ENCODE measurements around the gene CSPG4.
A peak's percentile ranks its signal among the peaks of the same experiment; 100 is the strongest.
"Not testable (repeated sequence)": the region's sequence is repeated elsewhere in the genome, so short reads cannot be mapped to it uniquely, and the experiment has no call there.

The CSPG4 gene

DNA sequence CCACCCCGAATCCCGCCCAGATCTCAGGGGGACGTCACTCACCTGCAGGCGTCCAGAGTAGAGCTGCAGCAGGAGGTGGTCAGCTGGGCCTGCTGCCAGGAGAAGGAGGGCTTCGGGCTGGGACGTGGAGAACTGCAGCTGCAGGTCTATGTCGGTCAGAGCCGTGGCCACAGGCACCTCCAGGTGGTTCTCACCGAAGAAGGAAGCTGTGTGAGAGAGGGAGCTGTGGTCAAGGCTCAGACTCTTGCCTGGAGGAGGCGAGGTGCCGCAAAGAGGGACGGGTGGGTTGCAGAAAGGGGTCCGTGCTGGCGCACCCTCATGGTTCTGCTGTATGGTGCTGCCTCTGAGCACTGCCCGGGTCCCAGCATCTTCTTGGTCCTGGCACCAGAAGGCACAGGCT is 19.6 kb downstream of the CSPG4 start:
- not testable (repeated sequence) for DNase-seq (ENCODE audit: low read depth in 2 of 2, low spot score in 1 of 2)

DNA sequence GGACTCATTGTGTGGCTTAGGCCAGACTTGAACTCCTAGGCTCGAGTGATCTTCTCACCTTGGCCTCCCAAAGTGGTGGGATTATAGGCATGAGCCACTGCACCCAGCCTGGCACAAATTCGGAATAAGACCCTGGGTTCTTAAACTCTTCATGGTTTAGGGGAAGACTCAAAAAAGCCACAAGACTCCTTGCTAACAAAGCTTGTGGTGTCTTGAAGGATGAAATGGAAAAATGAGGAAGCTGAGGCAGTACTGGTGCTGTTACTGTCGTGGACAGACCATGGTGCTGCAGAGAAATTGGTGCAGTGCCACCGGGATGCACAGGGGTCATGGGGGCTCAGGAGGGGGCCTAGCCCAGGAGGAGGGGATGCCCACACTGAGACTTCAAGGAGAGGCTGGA is 20.3 kb downstream of the CSPG4 start:
- not testable (repeated sequence) for DNase-seq (ENCODE audit: low read depth in 2 of 2, low spot score in 1 of 2)

DNA sequence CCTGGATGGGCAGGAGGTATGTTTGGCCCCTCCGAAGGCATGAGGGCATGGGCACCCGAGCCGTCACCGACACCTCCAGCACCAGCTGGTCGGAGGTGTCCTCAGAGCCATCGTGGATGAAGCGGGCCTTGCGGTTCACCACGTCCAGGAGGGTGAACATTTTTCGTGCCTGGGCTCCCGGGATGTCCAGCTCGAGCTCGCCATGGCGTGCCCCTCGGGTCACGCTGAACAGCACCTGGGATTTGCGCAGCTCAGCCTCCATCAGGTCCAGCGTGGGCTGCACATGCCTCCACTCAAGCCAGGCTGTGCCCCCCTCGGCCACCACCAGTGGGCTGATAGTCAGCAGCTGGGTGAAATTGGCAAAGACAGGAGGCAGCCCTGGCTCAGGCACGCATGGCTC is 23.2 kb downstream of the CSPG4 start:
- not testable (repeated sequence) for DNase-seq (ENCODE audit: low read depth in 2 of 2, low spot score in 1 of 2)

DNA sequence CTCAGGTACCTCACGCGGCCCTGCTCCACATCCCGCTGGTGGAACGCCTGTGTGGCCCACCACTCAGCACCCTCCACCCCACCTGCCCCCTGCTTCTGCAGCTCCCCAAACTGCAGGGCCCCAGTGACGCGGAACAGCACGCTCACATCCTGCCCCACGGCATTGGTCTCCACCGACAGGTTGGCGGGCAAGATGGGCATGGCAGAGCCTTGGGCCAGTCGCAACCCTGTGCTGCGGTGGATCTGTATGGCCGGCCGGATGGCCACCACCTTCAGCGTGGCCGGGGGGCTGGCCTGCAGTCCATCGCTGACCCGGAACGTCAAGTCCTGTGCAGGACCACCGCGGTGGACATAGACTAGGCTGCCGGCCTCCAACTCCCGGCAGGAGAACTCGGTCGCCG is 23.8 kb downstream of the CSPG4 start:
- no peak for DNase-seq (ENCODE audit: low read depth in 2 of 2, low spot score in 1 of 2)

DNA sequence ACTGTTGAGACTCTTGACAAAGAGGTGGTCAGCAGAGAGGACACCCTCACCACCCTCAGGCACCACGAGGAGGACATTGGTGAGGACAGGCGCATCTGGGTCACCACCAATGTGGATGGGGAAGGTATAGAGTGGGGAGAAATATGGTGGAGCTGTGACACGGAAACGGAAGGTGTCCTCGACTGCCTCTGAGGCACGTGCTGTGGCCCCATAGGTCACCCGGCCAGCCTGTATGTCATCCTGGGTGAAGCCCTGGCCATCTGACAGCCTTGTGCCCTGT is 24.4 kb downstream of the CSPG4 start:
- DNase-seq (ENCODE audit: low read depth in 2 of 2, low spot score in 1 of 2), result no peak

DNA sequence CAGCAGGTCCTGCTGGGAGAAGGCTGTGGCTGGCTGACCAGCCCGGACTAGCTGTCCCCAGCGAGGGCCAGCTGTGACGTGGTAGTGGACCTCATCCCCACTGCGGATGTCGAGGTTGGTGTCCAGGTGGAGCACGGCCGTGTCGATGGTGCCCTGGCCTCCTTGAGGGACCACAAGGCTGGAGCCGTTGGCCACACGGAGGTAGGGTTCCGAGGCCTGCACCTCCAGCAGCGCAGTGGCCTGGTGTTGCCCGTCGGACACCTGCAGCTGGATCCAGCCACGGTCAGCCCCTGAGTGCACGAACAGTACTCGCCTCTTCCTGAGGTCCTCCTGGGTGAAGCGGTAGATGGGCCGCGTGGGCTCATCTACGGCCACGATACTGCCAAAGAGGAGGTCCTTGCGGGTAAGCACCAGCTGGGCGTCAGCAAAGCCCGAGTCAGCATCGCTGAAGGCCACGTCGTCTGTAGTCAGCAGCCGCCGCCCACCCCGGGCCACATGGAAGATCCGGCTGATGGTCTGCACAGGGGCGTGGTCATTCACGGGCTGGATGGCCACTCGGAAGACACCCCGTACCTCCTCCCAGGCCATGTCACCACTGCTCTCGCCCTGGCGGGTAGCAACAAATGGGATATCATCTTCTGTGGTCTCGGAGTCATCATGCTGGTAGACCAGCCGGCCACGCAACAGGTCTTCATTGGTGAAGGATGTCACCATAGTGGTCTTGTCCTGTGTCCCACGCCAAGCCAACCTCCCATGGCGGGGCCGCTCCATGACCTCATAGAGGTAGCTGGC is 25.0 kb downstream of the CSPG4 start:
- DNase-seq (ENCODE audit: low read depth in 2 of 2, low spot score in 1 of 2), result no peak

DNA sequence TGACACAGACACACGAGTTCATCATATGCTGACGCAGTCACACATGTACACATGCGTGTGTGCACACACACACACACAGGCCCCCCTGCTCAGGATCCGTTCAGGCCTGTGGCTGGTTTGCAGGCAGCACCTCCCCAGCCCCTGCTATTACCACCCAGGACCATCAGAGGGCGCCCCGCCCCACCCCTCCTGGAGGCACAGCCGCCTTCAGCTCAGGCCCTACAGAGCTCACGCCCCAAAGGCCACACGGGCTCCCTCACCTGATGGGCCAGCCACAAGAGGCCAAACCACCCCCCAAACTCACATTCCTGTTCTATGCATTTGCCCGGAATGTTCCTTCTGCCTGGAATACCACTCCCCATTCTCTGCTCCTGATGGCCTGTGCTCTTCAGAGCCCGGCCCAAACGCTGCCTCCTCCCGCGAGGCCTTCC is 26.4 kb downstream of the CSPG4 start:
- peak; percentile 40 to 52 for DNase-seq (ENCODE audit: low read depth in 2 of 2, low spot score in 1 of 2)

DNA sequence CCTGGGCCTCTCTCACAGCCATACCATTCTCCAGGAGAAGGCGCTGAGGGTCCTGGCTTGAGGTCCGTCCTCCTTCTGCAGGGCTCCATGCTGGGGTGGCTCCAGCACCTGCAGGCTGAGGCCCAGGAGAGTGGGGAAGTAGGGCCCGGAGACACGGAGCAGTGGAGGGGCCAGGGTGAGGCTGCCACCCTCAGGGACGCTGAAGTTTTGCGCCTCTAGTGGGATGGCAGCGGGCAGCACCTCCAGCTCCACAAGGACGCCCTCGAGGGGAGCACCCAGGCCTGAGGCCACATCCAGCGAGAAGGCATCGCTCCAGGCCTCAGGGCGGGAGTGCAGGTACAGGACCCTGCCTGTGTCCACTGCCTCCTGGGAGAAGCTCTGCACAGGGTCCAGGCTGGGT is 27.5 kb downstream of the CSPG4 start:
- DNase-seq (ENCODE audit: low read depth in 2 of 2, low spot score in 1 of 2), result no peak

DNA sequence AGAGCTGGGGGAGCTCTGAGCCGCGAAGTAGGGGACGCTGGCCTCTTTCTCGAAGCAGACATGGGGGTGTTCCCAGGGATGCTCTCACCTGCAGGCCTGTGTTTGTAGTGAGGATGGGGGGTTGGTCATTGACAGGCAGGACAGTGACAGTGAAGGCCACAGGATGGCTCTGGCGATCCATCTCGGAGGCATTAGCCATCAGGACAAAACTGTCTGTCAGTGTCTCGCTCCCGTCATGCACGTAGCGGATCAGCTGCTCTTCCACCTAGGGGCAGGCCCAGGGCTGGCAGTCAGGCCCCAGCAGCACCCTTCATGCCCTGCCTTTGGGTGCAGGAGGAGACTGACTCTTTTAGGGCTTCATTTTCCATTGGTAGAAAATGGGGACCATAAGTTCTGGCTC is 28.0 kb downstream of the CSPG4 start:
- DNase-seq (ENCODE audit: low read depth in 2 of 2, low spot score in 1 of 2), result no peak

DNA sequence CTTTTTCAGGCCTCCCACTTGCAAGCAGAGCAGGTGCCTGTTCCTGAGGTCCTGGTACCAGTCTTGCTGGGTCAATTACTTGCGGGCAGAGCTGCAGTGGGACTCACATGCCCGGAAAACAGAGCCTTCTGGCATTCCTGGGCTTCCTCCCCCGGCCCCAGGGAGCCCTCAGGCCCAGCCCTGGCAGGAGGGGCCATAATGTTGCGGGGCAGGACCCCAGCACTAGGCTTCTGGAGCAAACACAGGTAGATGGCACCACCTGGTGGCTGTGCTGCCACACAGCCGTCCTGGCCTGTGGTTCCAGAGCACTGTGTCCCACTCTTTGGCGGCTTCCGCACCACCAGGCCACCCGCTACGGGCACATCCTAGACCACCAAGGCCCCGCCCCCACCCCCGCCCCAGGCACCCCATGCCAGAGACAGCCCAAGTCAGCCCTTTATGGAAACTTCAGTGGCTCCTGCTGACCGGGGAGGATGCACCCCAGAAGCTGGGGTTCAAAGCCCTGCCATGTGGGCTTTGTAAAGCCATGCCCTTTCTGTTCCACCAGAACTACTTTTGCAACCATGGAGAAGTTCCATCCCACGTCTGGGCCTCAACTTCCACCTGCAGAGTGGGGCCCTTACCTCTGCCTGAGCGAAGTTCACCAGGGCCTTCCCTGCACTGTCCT is 28.9 kb downstream of the CSPG4 start:
- peak; percentile 27 to 30 for DNase-seq (ENCODE audit: low read depth in 2 of 2, low spot score in 1 of 2)

DNA sequence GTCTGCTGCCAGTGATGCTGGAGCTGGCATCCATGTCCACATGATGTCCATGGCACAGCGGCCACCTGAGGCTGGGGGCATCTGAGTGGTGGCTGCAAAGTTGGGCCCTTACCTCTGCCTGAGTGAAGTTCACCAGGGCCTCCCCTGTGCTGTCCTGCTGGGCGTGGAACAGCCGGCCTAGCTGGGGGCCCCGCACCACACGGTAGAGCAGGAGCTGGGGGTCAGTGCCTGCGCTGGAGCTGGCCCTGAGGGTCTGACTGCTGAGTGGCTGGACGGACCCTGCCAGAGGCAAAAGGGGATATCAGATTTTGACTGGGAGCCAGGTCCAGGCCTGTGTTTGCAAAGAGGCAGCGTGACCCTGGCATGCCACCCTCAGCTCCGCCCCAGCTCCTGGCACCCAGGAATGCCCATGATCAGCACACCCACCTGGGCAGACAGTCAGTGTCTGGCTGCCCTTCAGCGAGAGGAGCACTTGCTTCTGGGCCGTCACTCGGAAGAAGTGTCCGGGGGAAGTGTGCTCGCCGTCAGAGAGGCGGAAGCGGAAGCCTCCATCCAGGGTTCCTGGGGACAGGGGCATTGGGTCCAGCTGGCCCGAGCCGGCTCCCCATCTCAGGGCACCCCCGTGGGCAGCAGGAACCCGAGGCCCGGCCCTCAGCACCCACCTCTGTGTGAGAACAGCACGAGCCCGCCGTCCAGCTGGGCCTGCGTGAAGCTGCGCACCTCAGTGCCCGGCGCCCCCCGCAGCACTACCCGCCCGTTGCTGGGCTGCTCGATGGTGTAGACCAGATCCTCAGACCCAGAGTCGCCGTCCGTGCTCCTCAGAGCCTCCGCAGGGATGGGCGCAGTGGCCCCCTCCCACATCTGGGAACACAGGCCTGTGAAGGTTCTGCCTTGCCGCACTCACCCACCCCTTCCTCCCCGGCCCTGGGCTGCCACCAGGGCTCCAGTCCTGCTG is 30.2 kb downstream of the CSPG4 start:
- no peak for DNase-seq (ENCODE audit: low read depth in 2 of 2, low spot score in 1 of 2)

DNA sequence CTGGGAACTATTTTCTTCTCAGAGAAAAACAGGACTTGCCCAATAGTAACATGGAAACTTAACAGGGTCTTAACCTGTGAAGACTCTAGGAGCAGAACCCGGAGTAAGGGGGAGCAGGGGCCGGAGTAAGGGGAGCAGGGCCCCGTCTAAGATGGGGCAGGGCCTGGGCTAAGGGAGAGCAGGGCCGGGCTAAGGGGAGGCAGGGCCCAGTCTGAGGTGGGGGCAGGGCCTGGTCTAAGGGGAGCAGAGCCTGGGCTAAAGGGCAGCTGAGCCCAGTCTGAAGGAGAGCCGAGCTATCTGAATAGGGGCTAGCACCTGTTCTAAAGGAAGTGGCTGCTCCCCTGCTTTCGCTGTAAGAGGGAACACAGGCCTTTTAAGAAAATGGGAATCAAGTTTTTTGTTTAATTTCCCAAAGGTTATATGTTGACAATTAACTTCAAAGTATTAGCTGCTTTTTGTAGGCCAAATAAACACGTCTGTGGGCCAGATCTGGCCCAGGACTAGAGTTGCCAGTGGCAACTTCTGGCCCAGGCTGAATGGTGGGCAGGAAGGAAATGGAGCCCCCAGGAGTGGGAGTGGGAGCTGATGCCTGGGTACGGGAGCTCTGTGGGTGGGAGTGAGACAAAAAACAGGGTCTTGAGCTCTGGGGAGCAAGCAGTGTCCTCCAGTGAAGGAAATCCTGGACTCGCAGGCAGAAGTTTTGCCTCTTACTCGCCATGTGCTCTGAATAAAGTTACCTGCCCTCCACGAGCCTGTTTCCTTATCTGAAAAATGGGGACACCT is 32.5 kb downstream of the CSPG4 start:
- no peak for DNase-seq (ENCODE audit: low read depth in 2 of 2, low spot score in 1 of 2)

DNA sequence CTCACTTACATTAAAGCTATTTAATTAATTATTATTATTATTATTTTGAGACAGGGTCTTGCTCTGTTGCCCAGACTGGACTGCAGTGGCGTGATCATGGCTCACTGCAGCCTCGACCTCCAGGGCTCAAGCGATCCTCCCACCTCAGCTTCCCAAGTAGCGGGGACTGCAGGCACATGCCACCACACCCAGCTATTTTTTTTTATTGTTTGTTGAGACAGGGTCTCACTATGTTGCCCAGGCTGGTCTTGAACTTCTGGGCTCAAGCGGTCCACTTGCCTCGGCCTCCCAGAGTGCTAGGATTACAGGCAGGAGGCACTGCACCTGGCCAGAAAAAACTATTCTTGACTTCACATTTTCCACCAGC is 34.3 kb downstream of the CSPG4 start:
- DNase-seq (ENCODE audit: low read depth in 2 of 2, low spot score in 1 of 2), result not testable (repeated sequence)

DNA sequence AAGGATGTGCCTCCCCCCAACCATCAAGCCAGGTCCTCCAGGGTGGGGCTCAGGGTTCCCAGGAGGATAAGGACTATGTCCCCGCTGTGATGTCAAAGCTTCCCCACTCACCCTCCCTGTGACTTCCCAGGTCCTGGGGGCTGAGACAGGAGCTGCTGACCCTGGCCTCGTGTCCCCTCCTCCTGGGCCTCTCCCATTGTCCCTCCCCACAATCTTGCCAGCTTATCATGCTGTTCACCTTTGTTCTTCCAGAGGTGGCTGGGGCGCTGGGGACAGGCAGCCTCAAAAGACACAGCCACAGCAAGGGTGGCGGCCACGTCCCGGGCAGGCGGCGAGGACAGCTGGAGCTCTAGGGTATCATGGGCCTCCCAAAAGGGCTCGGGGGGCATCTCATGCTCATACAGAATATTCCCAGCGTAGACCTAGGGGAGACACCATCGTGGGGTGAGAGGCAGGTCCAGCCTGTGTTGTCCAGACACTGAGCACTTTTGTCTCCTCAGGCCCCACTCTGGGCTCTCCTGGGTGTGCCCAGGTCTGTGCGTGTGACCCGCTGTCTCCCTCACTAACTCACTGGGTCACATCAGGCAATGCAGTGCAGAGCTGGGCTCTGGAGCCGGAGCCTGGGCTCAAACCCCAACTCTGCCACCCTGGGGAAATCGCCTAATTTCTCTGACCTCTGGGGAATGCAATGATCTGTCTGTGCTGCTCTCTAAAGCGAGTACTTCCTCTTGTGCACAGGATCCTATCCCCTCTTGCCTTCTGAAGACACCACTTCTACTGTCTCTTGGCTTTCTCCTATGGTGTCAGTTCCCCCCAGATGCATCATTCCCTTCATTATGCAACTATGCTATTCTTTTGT is 35.0 kb downstream of the CSPG4 start:
- DNase-seq (ENCODE audit: low read depth in 2 of 2, low spot score in 1 of 2), result no peak

DNA sequence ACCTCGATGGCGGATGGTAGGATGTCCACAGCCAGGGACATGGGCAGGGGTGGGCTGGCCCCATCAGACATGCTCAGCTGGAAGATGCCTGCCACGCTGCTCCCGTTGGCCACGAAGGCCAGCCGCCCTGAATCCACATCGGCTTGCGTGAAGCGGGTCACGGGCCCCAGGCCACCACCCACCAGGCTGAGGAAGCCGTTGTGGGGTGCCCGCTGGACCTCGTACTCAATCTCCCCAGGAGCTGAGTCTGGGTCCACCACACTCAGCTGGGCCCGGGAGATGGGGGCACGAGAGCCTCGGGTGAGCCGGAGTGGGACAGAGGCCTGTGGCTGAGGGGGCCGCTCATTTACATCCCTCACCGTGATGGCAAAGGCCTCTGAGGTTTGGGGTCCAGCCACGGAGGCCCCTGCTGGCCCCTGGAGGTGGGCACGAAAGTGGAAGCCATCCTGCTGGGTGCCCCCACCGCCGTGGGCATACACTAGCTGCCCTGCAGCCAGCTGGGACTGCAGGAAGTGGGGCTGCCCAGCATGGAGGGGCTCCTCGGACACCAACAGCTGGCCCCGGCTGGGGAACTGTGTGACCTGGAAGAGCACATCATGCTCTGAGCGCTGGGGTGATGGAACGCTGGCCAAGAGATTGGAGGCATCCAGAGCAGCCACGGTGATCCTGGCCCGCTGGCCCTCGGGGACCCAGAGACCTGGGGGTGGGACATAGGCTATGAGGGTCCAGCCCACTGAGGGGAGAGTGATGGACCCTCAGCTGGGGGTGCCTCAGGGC is 35.8 kb downstream of the CSPG4 start:
- DNase-seq (ENCODE audit: low read depth in 2 of 2, low spot score in 1 of 2), result no peak

DNA sequence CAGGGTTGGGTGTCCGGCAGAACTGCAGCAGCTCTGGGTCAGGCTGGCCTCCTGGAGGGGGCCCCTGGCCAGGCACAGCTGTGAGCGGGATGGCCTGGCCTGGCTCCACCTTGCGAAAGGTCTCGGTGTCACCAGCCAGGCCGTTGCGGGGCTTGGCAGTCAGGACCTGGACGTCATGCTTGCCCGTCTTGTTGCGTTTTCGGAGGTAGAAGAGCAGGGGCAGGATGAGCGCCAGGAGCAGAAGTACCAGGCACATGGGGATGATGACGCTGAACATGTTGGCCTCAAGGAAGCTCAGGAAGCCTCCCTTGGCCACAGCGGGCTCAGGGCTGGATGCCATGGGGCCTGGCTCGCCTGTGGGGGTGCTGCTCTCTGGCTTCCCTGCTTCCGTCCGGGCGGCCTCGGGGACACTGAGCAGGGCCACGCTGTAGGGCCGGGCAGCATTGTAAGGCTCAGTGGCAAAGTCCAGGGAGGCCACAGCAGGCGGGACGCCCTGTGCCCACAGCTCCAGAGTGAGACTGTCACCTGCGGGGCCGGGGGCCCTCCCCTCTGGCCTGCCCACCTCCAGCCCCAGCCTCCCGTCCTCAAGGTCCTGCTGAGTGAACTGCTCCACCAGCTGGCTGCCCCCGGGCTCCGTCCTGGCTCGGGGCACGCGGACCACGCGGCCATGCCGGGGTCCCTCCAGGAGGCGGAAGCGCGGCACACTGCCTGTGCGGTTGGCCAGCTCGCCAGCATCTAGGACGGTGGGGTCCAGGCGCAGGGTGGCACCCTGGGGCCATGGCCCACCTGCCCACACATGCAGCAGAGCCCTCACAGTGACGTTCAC is 36.9 kb downstream of the CSPG4 start:
- DNase-seq (ENCODE audit: low read depth in 2 of 2, low spot score in 1 of 2), result no peak

DNA sequence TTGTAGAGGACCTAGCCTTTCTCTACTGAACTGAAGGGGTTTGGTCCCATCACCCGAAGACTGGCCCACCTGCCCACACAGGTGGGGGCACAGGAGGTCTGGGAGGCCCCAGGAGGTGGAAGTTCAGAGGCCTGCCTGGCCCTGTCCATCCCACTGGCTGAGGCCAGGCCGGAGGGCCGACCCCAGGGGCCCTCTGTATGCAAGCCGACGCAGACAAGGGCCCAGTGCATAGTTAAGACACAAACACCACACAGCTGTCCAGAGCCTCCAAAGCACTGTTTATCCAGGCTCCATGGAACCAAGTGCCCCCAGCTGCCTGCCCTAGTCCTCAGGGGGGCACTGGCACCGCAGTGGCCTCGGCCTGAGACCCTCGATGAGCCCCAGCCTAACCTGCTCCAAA is 38.3 kb downstream of the CSPG4 start:
- DNase-seq (ENCODE audit: low read depth in 2 of 2, low spot score in 1 of 2), result no peak

DNA sequence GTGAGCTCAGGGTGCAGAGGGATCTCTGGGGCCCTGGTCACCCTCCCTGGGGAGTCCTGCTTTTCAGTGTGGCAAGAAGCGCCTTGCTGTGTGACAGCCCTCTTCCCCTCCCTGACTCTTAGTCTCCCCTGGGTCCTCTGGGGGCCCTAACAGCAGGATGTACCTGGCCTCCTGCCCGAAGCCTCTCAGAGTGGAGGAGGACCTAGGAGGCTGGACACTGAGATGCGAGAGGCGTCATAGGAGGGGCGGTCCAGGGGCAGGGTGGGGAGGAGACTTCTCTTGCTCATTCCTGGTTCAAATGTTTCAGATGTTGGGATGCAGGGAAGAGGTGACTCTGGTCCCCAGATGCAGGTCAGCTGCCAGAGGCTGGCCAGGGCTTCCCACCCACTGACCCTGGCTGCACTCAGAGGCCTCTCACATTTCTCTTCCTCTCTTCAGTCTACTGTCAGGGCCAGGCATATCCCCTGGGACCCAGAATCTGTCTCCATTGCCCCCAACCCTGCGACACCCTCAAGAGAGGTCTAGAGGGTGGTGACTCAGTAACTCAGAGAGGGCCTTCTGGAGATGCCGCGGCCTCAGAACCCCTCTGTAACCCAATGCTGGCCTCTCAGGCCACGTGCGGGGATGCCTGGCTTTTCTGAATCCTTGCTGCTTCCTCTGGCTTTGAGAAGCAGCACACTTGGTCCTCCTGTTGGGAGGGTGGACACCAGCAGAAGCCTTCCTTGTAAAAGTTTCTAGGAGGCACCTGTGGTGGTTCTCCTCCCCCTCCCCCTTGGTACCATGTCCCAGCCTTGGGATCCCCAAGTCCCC is 39.0 kb downstream of the CSPG4 start:
- DNase-seq (ENCODE audit: low read depth in 2 of 2, low spot score in 1 of 2), result no peak

All from stimulated activated CD8-positive, alpha-beta memory T cell treated with anti-CD3 and anti-CD28 coated beads, Interleukin-4, amount 100 ng/mL, for 4 hours (primary cell).